HG02571 (cell line): ENCODE data around the gene POLR2J3.
"Not testable (repeated sequence)": the region's sequence is repeated elsewhere in the genome, so short reads cannot be mapped to it uniquely, and the experiment has no call there.

ENCODE experiments used
- ATAC-seq: cut with Tn5 transposase; IDR thresholded peaks from one replicate; pipeline ENCODE4 v1.9.1; 2021; ENCODE audit warnings: mild to moderate bottlenecking, moderate library complexity; ENCODE audit not compliant: unreplicated experiment

The POLR2J3 gene

DNA sequence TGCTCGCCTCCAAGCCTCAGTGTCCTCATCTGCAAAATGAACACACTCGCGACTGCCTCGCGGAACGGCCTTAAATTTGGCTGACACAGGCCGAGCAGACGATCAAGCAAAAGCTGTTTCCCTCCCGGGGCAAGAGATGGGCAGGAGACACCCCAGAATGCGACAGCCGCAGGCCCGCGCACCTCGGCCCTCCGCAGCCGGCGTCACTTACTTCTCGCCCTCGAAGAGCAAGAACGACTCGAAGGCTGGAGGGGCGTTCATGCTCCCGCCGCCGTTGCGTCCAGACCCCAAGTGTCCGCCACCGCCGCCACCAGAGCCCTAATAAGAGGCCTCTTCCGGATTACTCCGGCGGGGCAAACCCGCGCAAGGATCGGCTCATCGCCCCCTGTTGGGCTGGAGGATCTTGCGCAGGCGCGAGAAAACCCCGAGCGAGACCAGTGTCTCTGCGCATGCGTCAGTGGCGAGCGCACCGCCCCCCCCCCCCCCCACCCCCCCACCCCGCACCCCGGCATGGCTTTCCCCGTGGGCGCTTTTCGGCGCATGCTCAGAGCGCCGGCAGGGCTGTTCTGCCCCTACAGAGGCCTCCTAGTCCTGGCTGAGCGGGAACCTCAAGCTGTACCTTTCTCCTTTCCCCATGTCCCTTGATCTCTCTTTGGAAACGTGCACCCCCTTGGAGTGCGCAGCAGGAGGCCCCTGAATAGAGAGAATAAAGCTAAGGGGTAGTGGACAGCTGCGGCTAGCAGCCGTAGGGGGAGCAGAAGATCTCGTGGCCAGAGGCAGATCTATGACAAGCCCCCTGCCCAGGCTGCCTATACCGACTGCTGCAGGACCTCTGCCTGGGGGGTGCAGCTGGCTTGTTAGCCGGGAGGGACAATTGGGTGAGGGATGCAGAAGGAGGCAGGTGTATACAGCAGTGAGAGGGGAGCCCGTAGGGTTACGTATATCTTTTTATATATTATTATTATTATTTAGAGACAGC is at the start of gene POLR2J3:
Gene POLR2J3, minus strand, starts transcription at position 323 of the 979 bp plus-strand sequence. Its CDS starts 62 bp downstream, at position 261.
- ATAC-seq: peak; percentile 94

DNA sequence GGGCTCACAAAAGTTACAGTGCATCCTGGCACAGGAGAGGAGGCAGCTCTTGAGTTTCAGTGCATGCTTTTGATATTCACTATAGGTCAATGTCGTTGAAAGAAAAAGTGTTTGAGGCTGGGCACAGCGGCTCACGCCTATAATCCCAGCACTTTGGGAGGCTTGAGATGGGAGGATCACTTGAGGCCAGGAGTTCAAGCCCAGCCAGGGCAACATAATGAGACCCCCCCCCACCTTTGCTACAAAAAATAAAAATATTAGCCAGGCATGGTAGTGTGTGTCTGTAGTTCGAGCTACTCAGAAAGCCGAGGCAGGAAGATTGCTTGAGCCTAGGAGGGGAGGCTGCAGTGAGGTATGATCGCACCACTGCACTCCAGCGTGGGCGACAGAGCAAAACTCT is 45.7 kb upstream of the POLR2J3 start:
- ATAC-seq: not testable (repeated sequence)

DNA sequence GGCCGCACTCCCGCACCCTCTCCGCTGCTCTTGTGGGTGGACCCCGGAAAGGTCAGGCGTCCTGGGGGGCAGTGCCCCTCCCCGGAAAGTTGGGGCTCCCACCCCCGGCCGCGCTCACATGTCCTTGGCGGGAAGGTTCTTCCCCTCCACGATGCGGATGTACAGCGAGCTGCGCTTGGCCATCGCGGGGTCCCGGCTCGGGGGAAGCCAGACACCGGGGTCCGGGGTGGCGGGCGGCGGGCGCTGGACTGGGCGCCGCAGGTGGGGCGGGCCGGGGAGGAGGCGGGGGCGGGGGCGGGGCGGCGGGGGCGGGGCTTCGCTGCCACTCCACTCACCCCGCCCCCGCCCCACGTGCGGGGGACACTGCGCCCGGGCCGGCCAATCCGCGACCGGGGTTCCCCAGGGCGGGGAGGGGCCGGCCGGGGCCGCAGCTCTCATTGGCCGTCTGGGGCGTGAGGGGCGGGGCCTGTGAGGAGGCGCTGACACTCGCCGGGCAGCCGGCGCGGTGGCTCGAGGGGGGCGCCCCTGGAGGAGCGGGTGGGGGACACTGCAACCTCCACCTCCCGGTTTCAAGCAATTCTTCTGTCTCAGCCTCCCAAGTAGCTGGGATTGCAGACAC is 44.2 kb upstream of the POLR2J3 start, which contains the start of gene RASA4:
Gene RASA4, minus strand, starts transcription at position 250 of the 619 bp plus-strand sequence. Its CDS starts 67 bp downstream, at position 183.
- ATAC-seq: peak; percentile 64

DNA sequence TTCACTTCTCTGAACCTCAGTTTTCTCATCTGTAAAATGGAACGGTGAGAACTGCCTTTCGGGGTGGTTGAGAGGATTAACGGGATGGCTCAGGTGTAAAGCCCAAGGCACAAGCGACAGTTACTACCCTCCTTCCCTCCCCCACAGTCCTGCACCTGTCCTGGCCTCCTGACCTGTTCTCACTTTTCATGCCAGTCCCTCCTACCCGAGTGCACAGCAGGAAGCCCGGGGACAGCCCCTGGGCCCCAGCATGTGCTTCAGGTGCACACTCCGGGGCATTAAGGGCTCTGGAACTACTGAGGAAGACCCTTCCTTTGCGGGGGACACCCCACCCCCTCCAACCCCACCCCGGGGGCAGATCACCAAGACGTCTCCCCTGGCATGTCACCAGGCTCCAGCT is 43.5 kb upstream of the POLR2J3 start:
- ATAC-seq: peak; percentile 14

DNA sequence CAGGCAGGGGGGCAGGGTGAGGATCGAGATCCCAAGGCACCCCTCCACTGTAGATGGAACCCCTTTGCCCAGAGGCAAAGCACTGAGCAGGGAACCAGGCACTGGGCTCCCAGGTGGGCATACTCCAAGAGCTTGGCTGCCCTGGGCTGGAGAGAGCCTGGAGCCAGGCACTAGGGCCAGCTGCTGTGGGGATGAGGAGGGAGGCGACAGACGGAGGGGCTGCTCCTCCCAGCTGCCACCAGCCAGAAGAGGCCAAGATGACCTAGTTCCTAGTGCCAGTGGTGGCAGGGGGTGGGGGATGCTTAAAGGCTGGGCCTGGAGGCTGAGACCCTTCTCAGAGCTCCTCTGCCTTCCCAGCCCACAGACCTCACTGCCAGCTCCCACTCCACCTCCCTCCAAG is 42.5 kb upstream of the POLR2J3 start:
- not testable (repeated sequence) for ATAC-seq

DNA sequence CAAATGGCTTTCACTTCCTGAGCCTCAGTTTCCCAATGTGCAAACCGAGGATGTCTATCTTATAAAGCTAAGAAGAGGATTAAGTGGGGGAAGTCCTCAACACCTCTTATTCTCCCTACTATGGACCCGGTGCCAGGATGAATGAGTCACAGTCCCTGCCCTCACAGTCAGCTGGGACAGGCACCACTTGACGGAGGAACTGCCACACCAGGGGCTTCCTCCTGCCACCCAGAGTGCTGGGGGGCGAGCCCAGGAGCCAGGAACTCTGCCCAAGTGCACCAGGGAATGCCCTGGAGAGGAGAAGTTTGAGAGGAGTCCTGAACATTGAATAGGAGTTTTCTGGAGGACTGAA is 41.9 kb upstream of the POLR2J3 start:
- ATAC-seq: peak; percentile 14

DNA sequence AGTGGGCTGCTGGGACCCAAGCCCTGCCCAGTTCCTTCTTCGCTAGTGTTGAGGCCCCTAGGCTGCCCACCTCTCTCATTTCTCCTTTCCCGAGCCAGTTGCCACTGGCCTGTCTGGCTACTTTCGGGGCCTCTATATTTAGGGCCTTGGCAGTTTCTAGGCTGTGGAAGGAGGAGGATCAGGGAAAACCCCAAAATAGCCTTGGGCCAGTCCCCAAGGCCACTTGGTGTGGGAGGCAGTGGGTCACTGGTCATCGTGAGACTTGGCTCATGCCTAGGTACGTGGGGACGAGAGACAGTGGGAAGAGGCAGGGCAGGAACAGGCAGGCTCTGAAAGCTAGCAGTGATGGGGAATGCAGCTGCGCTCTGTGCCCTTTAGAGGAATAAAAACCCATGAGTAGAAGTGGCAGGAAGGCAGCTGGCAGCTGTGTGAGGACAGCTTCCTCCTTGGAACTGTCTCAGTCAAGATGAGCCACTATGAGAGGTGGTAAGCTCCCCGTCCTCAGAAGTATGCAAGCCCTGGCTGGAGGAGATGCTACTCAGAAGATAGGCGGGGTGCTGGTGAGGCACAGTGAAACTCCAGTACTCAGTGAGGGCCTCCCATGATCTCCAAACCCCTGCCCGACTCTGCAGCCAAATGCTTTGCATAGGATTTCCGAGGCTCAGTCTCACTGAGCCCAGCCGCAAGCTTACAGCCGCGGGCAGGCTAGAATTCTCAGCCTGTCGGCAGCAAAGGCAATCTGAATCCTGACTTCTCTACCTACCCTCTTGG is 41.4 kb upstream of the POLR2J3 start:
- peak; percentile 63 for ATAC-seq

DNA sequence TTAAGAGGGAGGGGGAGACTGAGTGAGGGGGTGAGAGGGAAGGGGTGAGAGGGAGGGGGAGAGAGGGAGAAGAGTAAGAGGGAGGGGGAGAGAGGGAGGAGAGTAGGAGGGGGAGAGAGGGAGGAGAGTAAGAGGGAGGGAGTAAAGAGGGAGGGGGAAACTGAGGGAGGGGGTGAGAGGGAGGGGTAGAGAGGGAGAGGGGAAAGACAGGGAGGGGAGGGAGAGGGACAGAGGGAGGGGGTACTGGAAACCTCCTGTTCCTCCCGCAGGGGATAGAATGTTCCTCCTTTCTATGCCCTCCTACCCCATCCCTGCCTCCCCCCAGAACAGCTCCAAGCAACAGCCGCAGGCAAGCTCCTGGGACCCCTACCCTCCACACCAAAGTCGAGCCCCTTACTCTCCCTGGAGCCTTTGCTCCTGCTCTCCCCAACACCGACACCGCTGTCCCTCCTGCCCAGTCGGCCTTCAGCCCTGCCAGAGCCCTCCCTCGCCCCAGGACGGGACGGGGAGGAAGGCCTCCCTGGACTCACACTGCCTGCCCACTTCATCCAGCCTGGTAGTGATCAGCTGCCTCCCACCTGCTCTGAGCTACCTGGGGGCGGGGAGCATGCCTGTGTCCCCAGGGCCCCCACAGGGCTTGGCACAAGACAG is 39.4 kb upstream of the POLR2J3 start:
- ATAC-seq: not testable (repeated sequence)

DNA sequence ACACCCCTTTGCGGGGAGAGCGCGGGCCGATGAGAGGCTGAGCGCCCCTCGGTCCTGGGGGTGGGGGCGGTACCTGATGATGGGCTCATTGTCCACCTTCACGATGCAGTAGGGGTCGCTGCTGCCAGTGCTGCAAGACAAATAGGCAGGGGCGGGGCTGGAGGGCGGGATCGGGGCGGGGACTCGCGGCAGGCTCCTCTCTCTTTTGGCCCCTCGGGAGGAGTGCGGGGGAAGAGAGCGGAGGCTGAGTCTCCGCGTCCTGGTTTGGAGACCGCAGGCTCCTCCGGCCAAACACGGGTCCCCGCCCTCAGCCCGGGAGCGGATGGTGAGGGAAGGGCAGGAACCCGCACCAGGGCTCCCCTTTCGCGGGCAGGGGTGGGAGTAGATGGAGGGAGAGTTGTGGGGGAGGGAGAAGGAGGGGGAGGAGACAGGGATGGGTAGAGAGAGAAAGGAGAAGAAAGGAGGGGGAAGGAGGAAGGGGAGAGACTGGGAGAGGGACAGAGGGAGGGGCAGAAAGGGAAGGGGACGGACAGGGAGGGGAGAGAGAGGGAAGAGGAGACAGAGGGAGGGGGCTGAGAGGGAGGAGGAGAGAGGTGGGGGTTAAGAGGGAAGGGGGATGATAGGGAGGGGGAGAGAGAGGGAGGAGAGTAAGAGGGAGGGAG is 38.8 kb upstream of the POLR2J3 start:
- ATAC-seq: peak; percentile 35

DNA sequence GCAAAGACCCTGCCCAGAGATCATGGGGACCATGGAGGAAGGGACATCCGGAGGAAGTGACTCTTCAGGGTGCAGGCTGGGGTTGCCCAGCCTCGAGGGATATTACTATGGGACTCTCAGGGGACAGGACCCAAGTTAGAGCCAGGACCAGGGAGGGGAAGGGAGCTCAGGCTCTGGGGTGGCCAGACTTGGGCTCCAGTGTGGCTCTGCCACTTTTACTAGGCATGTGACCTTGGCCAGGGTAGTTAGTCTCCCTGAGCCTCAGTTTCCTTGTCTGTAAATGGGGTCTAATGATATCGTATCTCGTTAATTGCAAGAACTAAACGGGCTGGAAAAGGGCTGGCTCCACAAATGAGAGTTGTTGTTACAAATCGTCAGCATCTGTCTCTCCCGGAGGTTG is 38.1 kb upstream of the POLR2J3 start:
- not testable (repeated sequence) for ATAC-seq

DNA sequence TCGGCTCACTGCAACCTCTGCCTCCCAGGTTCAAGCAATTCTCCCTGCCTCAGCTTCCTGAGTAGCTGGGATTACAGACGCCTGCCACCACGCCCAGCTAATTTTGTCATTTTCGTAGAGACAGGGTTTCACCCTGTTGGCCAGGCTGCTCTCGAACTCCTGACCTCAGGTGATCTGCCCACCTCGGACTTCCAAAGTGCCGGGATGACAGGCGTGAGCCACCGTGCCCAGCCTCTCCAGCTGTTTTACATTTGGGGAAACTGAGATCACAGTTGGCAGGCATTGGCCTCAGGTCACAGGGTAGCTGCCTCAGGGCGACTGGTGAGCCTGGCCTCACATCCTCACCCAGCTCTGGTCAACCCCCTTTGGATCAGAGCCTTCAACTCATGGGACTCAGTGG is 37.4 kb upstream of the POLR2J3 start:
- not testable (repeated sequence) for ATAC-seq

DNA sequence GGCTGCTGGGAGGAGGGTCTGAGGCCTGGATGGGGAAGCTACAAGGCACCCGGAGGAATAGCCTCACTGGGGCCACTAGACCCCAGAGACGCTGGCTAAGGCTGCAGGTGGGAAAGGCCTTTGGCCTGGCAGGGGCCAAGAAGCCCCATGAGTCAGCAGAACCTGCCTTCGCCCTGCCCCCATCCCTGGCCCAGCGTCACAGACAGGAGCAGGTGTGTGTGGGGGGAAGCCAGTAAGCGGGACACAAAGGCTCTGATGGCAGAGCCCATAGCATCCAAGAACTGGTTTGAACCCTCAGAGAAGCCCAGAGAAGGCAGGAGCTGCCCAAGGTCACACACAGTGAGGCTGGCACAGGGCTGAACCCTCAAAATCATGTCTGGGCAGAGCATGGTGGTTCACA is 34.5 kb upstream of the POLR2J3 start:
- ATAC-seq: not testable (repeated sequence)

DNA sequence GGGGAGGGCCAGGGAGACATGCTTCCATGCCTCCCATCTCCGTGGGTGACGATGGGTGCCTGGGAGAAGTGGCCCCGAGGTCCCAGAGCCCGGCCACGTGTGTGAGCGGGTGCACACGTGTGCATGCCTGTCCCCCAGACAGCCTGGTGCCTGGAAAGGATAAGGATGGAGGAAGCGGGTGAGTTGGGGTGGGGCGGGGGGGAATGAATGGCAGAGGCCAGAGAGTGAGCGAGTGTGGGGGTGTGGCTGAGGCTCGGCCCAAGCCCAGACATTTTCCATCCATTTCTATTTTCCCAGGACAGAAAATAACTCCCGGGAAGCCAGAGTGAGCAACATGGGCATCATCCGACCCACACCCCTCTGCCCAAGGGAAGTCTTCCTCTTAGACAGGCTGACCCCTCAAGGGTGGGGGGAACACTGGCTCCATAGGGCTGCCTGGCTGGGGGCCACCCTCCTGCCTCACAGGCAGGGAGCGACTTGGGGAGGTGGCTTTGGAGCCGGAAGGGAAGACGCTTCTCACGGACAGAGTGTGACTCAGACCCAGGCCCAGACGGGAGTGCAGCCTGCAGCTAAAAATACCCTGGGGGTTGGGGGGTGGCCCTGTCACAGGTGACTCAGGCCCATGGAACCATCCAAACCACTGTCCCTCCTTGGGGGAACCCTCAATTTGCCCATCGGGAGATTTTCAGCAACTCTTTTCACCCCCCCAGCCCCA is 32.2 kb upstream of the POLR2J3 start:
- ATAC-seq: not testable (repeated sequence)

DNA sequence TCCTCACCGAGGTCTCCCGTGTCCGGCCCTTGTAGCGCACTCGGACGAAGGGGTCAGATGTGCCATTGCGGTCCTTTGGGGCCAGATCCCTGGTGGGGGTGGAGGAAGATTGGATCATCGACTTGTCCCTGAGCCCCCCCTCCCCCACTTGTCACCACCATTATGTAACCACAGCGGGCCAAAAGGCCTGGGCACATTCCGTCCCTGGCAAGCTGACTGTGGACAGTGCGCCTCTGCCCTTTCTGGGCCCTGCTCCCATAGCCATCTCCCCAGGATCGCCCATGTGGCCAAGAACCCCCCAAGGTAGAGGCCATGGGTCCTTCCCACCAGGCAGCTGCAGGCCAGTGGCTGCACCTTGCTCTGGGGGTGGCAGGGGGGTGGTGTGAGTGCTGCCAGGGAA is 29.9 kb upstream of the POLR2J3 start:
- not testable (repeated sequence) for ATAC-seq

DNA sequence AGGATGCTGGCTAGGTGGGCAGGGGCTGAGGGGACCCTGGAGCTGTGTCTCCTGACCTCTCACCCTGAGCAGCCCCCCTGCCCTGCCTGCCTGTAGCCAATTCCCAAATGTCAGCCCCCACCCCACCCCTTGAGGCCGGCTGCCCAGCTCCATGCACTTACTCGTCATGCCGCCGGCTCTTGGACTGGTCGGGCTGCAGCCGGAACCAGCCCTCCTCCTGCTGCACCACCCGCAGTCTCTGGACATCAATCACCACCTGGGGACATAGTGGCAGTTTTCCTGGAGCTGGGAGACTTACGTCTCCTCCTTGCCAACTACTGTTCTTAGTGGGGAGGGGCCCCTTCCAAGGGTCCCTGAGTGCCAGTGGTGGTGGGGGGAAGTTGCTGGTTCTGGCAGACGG is 27.3 kb upstream of the POLR2J3 start:
- not testable (repeated sequence) for ATAC-seq

DNA sequence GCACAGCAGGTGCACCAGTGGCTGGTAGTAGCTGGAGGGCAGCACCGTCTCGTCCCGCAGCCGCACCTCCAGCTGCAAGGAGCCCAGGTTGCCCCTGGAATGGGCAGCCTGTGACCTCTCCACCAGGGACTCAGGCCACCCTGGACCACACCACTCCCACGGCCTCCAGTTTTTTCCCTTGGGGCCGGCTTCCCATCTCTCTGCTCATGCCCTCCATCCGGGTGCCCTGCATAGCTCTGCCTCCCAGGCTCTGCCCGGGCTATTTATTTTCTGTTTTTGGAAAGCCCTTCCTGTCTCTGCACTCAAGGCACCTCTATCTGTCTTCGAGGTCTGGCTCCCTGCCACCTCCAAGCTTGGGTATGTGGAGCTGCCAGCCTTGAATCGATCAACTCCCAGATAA is 23.7 kb upstream of the POLR2J3 start:
- ATAC-seq: not testable (repeated sequence)

DNA sequence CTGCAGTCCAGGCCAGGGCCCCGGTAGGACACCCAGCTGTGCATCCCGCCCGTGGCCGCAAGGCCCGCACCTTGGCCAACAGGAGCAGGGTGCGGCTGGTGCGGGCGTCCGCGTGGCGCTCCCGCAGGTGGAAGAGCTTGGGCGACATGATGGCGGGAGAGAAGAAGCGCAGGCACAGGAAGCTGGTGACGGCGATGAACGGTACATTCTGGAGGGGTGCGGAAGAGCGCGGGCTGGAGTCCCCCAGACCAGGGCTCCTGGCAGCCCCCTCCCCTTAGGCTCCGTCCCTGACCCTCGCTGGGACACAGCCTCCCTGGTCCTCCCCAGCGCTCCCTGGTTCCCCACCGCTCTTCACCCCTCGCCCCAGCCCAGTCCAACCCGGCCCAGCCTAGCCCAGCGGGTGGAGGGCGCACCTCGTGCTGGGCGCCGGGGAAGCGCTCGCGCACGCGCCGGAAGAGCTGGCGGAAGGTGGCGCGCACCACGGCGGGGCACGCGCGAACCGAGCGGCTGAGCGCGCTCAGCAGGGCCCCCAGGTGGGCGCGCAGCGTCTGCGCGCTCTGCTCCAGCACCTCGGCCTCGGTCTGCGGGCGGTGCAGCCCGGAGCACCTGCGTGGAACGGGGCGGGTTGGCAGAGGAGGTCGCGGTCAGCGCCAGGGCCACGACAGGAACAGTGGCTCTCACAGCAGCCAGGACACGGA is 21.4 kb upstream of the POLR2J3 start:
- ATAC-seq: peak; percentile 44

DNA sequence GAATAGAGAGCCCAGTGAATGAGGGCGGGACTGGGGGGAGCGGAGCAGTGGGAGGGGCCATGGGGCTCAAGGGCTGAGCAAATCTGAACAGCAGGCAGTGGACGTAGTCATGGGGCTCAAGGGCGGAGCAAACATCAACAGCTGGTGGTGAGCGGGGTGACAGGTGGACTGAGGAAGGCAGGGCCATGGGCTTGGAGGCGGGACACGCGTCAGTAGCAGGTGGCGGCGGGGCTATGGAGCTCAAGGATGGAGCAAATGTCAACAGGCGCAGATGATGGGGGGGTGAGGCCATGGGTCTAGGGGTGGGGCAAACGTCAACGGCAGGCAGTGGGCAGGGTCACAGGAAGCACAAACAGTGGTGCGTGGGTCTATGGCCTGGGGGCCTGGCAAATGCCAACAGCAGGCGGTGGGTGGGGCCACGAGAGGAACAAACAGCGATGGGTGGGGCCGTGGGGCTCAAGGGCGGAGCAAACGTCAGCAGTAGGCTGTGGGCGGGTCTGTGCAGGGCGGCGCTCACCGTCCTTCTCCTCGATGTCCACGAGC is 20.2 kb upstream of the POLR2J3 start:
- peak; percentile 55 for ATAC-seq

DNA sequence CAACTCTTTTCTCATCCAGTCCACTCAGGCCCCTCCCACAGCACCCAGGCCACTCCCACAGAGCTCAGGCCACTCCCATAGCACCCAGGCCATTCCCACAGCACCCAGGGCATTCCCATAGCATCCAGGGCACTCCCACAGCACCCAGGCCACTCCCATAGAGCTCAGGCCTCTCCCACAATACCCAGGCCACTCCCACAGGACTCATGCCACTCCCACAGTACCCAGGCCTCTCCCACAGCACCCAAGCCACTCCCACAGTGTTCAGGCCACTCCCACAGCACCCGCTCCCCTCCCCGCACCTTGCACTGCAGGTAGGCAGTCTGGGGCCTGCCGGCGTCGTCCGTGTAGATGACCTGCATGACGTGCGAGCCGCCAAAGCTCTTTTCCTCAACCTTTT is 17.5 kb upstream of the POLR2J3 start:
- peak; percentile 27 for ATAC-seq
